Mammary epithelial cell (primary cell): Measurements from ENCODE around the gene HHAT.
"Not testable (repeated sequence)": the region's sequence is repeated elsewhere in the genome, so short reads cannot be mapped to it uniquely, and the experiment has no call there.

Experiments used
- CTCF ChIP-seq, 2 donors: IDR thresholded peaks in 1 of 2; conservative IDR thresholded peaks in 1 of 2; 2 replicates each; pipeline ENCODE4 v1.5.1; 2011 to 2012; ENCODE audit warnings: inconsistent platforms in 2 of 2, low read length in 2 of 2, mild to moderate bottlenecking in 2 of 2, control low read depth in 1 of 2, low read depth in 1 of 2; ENCODE audit not compliant: insufficient read depth in 1 of 2; ENCODE audit errors: extremely low read depth in 1 of 2
- EZH2 ChIP-seq: IDR thresholded peaks from 2 replicates; pipeline ENCODE4 v1.6.1; 2012; ENCODE audit warnings: low read length, inconsistent platforms, borderline replicate concordance

GRCh38 chr1:210354305-210354704 is 25.6 kb downstream of the HHAT start:
- not testable (repeated sequence) for TF ChIP-seq CTCF (conservative IDR thresholded peaks at IDR 0.05 in 1 of 2, IDR thresholded peaks at IDR 0.05 in 1 of 2; ENCODE audit: extremely low read depth in 1 of 2, insufficient read depth in 1 of 2, low read depth in 1 of 2, low read length in 2 of 2); EZH2
